Measurements from ENCODE around the gene OR8B3.

The OR8B3 gene

GRCh38 chr11:124359566-124359965 is 39.3 kb downstream of the OR8B3 start:
- DNase-seq (ENCODE audit: low read depth) = no peak
- H3K4me3 ChIP-seq (ENCODE audit: low read length) = no peak overlapping the region
- TF ChIP-seq CTCF (IDR thresholded peaks at IDR 0.05; ENCODE audit: insufficient read depth, low read depth, low read length, missing control alignments) = no peak

- DNase-seq (ENCODE audit: low read depth) = peak; percentile 1
- no peak for TF ChIP-seq CTCF (IDR thresholded peaks at IDR 0.05; ENCODE audit: insufficient read depth, low read depth, low read length, missing control alignments)
- no peak overlapping the region for H3K4me3 ChIP-seq (ENCODE audit: low read length)
Observed at GRCh38 chr11:124346311-124346955, 52.4 kb downstream of the OR8B3 start.

Data from epithelial cell of esophagus (primary cell).